Measurements from ENCODE around the gene RBFOX2.
A peak's percentile ranks its signal among the peaks of the same experiment; 100 is the strongest.

The RBFOX2 gene

GRCh38 chr22:36015811-36016529, 12.7 kb downstream of the RBFOX2 start:
- no peaks in the 10 kb centered on the region for H3K27me3 ChIP-seq (ENCODE audit: control insufficient read depth, insufficient read depth, low read length)
- peaks cover 10% of the 10 kb centered on the region for H3K4me1 ChIP-seq (ENCODE audit: control insufficient read depth, low read depth, low read length)
- H3K9me3 ChIP-seq (ENCODE audit: control insufficient read depth, low read depth, low read length) = no peaks in the 10 kb centered on the region
- H3K9ac ChIP-seq (ENCODE audit: low read length) = no peak overlapping the region
- no peak overlapping the region for H3K27ac ChIP-seq (ENCODE audit: low read length)
- H3K4me3 ChIP-seq (ENCODE audit: low read length) = no peak overlapping the region
- no peaks in the 10 kb centered on the region for H3K36me3 ChIP-seq (ENCODE audit: control insufficient read depth, low read depth, low read length)

GRCh38 chr22:36015155-36015810, 13.3 kb downstream of the RBFOX2 start:
- Histone ChIP-seq H3K4me3 (ENCODE audit: low read length) (no peak overlapping the region), H3K27ac (ENCODE audit: low read length) (no peak overlapping the region), H3K9ac (ENCODE audit: low read length) (no peak overlapping the region), H3K27me3 (ENCODE audit: control insufficient read depth, insufficient read depth, low read length) (no peaks in the 10 kb centered on the region), H3K9me3 (ENCODE audit: control insufficient read depth, low read depth, low read length) (no peaks in the 10 kb centered on the region), H3K36me3 (ENCODE audit: control insufficient read depth, low read depth, low read length) (no peaks in the 10 kb centered on the region), H3K4me1 (ENCODE audit: control insufficient read depth, low read depth, low read length) (peaks cover 17% of the 10 kb centered on the region)

DNA sequence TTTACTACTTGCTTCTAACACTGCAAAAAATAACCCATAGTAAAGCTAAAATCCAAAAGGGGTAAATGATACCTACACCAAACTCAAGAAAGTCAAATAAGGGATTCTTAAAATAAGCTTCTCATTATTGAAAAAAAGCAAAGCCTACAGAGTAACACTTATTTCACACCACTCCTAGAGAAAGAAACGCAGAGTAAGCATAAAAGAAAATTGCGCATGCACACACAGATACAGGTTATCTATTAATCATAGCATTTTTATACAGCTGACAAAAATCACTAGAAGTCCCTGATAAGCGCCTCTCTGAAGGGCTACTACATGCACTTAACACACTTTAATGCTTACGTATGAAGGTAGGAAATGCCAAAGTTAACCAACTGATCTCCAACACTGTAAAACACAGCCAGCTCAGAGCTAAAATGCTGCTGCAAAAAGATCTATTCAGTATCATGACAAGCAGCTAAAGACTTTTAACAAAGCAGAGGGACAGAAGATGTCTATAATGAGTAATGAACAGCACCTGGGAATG, 14.0 kb downstream of the RBFOX2 start:
- Histone ChIP-seq H3K27ac (ENCODE audit: low read length) (no peak overlapping the region), H3K4me1 (ENCODE audit: control insufficient read depth, low read depth, low read length) (peaks cover 24% of the 10 kb centered on the region), H3K36me3 (ENCODE audit: control insufficient read depth, low read depth, low read length) (no peaks in the 10 kb centered on the region), H3K4me3 (ENCODE audit: low read length) (no peak overlapping the region), H3K9ac (ENCODE audit: low read length) (no peak overlapping the region), H3K27me3 (ENCODE audit: control insufficient read depth, insufficient read depth, low read length) (no peaks in the 10 kb centered on the region), H3K9me3 (ENCODE audit: control insufficient read depth, low read depth, low read length) (no peaks in the 10 kb centered on the region)

DNA sequence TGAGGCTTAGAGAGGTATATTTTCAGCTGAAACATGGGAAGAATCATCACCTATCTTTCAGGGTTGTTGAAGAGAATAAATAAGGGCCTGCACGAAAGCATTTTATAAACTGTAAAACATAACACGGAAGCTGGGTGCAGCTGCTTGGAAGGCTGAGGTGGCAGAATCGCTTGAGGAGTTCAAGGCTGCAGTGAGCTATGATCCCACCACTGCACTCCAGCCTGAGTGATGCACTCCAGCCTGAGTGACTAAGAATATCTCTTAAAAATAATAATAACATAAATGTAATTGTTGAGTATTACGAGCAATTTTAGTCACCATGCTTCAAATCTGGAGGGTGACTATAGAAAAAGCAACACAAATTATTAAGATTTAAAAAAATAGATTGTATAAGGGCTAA, 16.3 kb downstream of the RBFOX2 start:
- no peak overlapping the region for H3K27ac ChIP-seq (ENCODE audit: low read length)
- no peak overlapping the region for H3K4me3 ChIP-seq (ENCODE audit: low read length)
- H3K36me3 ChIP-seq (ENCODE audit: control insufficient read depth, low read depth, low read length) = no peaks in the 10 kb centered on the region
- H3K9ac ChIP-seq (ENCODE audit: low read length) = no peak overlapping the region
- H3K27me3 ChIP-seq (ENCODE audit: control insufficient read depth, insufficient read depth, low read length) = no peaks in the 10 kb centered on the region
- no peaks in the 10 kb centered on the region for H3K9me3 ChIP-seq (ENCODE audit: control insufficient read depth, low read depth, low read length)
- peaks cover 19% of the 10 kb centered on the region for H3K4me1 ChIP-seq (ENCODE audit: control insufficient read depth, low read depth, low read length)

DNA sequence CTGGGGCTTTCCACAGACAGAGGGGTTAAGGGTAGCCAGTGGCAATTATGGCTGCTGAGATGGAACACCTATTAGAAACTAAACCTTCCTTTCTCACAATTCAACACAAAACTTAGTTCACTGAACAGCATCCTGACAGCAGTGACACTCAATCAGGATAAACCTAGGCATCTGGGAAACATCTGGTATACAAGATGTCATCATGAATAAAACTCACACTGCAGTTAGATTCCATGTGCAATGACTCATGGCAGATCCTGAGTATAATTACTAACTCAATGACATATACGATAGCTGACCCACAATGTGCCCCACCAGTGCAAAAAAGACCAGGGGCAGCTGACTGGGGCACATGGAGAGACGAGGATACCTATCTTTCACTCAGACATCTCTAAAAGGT, 17.7 kb downstream of the RBFOX2 start:
- Histone ChIP-seq H3K36me3 (ENCODE audit: control insufficient read depth, low read depth, low read length) (no peaks in the 10 kb centered on the region), H3K27me3 (ENCODE audit: control insufficient read depth, insufficient read depth, low read length) (no peaks in the 10 kb centered on the region), H3K27ac (ENCODE audit: low read length) (no peak overlapping the region), H3K4me3 (ENCODE audit: low read length) (no peak overlapping the region), H3K9ac (ENCODE audit: low read length) (no peak overlapping the region), H3K4me1 (ENCODE audit: control insufficient read depth, low read depth, low read length) (peaks cover 19% of the 10 kb centered on the region), H3K9me3 (ENCODE audit: control insufficient read depth, low read depth, low read length) (no peaks in the 10 kb centered on the region)

DNA sequence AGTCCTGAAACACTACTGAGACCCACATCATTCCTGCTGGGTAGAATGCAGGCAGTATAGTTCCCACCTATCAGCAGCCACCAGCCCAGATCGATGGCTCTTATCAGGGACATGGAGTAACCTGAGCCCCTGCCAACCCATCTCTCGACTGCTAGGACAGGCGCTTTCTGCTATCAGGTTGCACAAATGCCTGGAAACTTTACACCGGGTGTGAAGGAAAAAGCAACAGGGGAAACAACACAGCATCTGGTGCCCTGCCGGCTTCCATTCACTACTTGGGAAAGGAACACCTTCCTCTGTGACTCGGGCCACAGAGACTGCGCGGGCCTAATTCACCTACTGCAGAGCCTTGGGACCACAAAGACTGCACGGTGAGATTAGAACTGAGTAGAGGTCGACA, 18.5 kb downstream of the RBFOX2 start:
- H3K36me3 ChIP-seq (ENCODE audit: control insufficient read depth, low read depth, low read length) = no peaks in the 10 kb centered on the region
- peaks cover 19% of the 10 kb centered on the region for H3K4me1 ChIP-seq (ENCODE audit: control insufficient read depth, low read depth, low read length)
- no peak overlapping the region for H3K9ac ChIP-seq (ENCODE audit: low read length)
- H3K4me3 ChIP-seq (ENCODE audit: low read length) = peak overlapping the region; percentile 29
- no peaks in the 10 kb centered on the region for H3K27me3 ChIP-seq (ENCODE audit: control insufficient read depth, insufficient read depth, low read length)
- H3K27ac ChIP-seq (ENCODE audit: low read length) = peak overlapping the region; percentile 30
- H3K9me3 ChIP-seq (ENCODE audit: control insufficient read depth, low read depth, low read length) = no peaks in the 10 kb centered on the region

DNA sequence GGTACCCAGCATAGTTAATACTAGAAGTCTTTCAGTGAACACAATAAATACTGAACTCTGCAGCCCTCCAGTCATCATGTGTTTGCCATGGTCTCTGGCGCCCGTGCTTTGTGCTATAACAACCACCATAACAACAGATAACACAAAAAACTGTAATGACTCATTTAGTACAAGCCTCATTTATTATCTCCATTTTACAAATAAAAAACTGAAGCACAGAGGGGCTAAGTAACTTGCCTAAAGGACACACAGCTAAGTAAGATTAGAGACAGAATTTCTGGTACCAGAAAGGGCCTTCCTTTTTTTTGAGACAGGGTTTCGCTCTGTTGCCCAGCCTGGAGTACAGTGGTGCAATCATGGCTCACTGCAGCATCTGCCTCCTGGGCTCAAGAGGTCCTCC, 19.5 kb downstream of the RBFOX2 start:
- Histone ChIP-seq H3K4me1 (ENCODE audit: control insufficient read depth, low read depth, low read length) (peaks cover 19% of the 10 kb centered on the region), H3K9ac (ENCODE audit: low read length) (no peak overlapping the region), H3K9me3 (ENCODE audit: control insufficient read depth, low read depth, low read length) (no peaks in the 10 kb centered on the region), H3K36me3 (ENCODE audit: control insufficient read depth, low read depth, low read length) (no peaks in the 10 kb centered on the region), H3K4me3 (ENCODE audit: low read length) (no peak overlapping the region), H3K27me3 (ENCODE audit: control insufficient read depth, insufficient read depth, low read length) (no peaks in the 10 kb centered on the region), H3K27ac (ENCODE audit: low read length) (no peak overlapping the region)

DNA sequence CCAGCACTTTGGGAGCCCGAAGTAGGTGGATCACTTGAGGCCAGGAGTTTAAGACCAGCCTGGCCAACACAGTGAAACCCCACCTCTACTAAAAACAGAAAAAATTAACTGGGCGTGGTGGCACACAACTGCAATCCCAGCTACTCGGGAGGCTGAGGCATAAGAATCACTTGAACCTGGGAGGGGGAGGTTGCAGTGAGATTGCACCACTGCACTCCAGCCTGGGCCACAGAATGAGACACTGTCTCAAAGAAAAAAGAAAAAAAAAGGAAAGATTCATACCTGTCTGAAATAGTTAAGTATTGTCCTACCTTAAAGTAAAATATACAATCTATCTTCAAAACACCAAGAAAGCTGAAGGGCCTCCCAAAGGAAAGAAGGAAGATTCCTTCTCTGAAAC, 20.1 kb downstream of the RBFOX2 start:
- no peaks in the 10 kb centered on the region for H3K27me3 ChIP-seq (ENCODE audit: control insufficient read depth, insufficient read depth, low read length)
- no peak overlapping the region for H3K4me3 ChIP-seq (ENCODE audit: low read length)
- peaks cover 19% of the 10 kb centered on the region for H3K4me1 ChIP-seq (ENCODE audit: control insufficient read depth, low read depth, low read length)
- no peak overlapping the region for H3K27ac ChIP-seq (ENCODE audit: low read length)
- H3K36me3 ChIP-seq (ENCODE audit: control insufficient read depth, low read depth, low read length) = no peaks in the 10 kb centered on the region
- H3K9ac ChIP-seq (ENCODE audit: low read length) = no peak overlapping the region
- H3K9me3 ChIP-seq (ENCODE audit: control insufficient read depth, low read depth, low read length) = no peaks in the 10 kb centered on the region

- Histone ChIP-seq H3K36me3 (ENCODE audit: control insufficient read depth, low read depth, low read length) (no peaks in the 10 kb centered on the region), H3K9me3 (ENCODE audit: control insufficient read depth, low read depth, low read length) (no peaks in the 10 kb centered on the region), H3K27ac (ENCODE audit: low read length) (no peak overlapping the region), H3K4me3 (ENCODE audit: low read length) (no peak overlapping the region), H3K27me3 (ENCODE audit: control insufficient read depth, insufficient read depth, low read length) (no peaks in the 10 kb centered on the region), H3K4me1 (ENCODE audit: control insufficient read depth, low read depth, low read length) (peaks cover 19% of the 10 kb centered on the region), H3K9ac (ENCODE audit: low read length) (no peak overlapping the region)
Measured at GRCh38 chr22:36008131-36008530, 20.5 kb downstream of the RBFOX2 start.

DNA sequence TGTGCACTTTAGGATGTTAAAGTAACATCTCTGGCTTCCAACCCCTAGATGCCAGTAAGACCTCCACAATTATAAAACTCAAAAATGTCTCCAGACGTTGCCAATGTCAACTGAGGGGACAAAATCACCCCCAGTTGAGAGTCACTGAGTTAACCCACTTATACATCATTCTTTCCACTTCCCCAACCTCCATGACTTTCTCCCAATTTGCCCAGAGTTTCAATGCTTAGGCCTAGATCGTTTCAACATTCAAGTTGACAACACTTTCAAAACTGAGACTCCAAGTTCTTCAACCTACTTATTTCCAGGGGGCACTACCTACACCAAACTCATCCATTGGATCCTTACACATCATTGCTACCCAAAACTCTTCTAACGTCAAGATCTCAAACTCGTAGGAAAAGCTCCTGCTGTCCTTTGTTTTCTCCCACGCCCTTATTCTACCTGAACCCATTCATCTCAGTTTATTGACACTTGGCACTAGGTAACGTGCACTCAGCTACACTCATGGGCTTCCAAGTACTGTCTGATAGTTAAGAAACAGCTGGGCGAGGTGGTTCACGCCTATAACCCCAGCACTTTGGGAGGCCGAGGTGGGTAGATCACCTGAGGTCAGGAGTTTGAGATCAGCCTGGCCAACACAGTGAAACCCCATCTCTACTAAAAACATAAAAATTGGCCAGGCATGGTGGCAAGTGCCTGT, 24.5 kb downstream of the RBFOX2 start:
- Histone ChIP-seq H3K4me1 (ENCODE audit: control insufficient read depth, low read depth, low read length) (no peaks in the 10 kb centered on the region), H3K36me3 (ENCODE audit: control insufficient read depth, low read depth, low read length) (no peaks in the 10 kb centered on the region), H3K27ac (ENCODE audit: low read length) (no peak overlapping the region), H3K27me3 (ENCODE audit: control insufficient read depth, insufficient read depth, low read length) (no peaks in the 10 kb centered on the region), H3K9me3 (ENCODE audit: control insufficient read depth, low read depth, low read length) (no peaks in the 10 kb centered on the region), H3K4me3 (ENCODE audit: low read length) (no peak overlapping the region), H3K9ac (ENCODE audit: low read length) (no peak overlapping the region)

DNA sequence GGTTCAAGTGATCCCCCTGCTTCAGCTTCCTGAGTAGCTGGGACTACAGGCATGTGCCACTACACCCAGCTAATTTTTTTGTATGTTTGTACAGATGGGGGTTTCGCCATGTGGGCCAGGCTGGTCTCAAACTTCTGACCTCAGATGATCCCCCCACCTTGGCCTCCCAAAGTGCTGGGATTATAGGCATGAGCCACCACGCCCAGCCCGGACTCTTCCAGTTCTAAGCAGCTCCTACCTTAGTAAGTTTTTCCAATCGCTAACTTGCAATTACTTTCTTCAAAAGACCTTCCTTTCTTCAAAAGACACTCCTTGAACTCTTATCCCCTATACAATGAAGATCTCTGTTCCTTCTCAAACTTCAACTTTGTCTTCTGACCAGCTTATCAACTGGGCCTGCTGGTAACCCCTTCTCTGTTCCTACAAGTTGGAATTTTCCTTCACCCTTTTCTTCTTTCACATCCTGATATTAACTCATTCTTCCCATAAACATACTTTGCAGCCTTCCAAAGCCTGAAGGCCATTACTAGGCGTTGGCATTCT, 25.8 kb downstream of the RBFOX2 start:
- no peaks in the 10 kb centered on the region for H3K36me3 ChIP-seq (ENCODE audit: control insufficient read depth, low read depth, low read length)
- no peak overlapping the region for H3K27ac ChIP-seq (ENCODE audit: low read length)
- no peak overlapping the region for H3K9ac ChIP-seq (ENCODE audit: low read length)
- H3K27me3 ChIP-seq (ENCODE audit: control insufficient read depth, insufficient read depth, low read length) = no peaks in the 10 kb centered on the region
- no peaks in the 10 kb centered on the region for H3K9me3 ChIP-seq (ENCODE audit: control insufficient read depth, low read depth, low read length)
- H3K4me1 ChIP-seq (ENCODE audit: control insufficient read depth, low read depth, low read length) = no peaks in the 10 kb centered on the region
- H3K4me3 ChIP-seq (ENCODE audit: low read length) = no peak overlapping the region
